Effector CD4-positive, alpha-beta T cell (primary cell): ENCODE results near the gene RAD51AP2. TPM values are rescaled to one million over a fixed set of nuclear protein-coding genes. Genes with fewer than 3 reads are reported as not detected.
"Not testable (repeated sequence)": the region's sequence is repeated elsewhere in the genome, so short reads cannot be mapped to it uniquely, and the experiment has no call there.

ENCODE experiments used
- DNase-seq: peaks from one replicate; pipeline ENCODE4 v3.0.0-alpha.2; 2020
- total RNA-seq: gene quantifications from one replicate; lab custom pipeline; 2026; lab: John Stamatoyannopoulos, UW

Gene RAD51AP2
- not detected for total RNA-seq

DNA sequence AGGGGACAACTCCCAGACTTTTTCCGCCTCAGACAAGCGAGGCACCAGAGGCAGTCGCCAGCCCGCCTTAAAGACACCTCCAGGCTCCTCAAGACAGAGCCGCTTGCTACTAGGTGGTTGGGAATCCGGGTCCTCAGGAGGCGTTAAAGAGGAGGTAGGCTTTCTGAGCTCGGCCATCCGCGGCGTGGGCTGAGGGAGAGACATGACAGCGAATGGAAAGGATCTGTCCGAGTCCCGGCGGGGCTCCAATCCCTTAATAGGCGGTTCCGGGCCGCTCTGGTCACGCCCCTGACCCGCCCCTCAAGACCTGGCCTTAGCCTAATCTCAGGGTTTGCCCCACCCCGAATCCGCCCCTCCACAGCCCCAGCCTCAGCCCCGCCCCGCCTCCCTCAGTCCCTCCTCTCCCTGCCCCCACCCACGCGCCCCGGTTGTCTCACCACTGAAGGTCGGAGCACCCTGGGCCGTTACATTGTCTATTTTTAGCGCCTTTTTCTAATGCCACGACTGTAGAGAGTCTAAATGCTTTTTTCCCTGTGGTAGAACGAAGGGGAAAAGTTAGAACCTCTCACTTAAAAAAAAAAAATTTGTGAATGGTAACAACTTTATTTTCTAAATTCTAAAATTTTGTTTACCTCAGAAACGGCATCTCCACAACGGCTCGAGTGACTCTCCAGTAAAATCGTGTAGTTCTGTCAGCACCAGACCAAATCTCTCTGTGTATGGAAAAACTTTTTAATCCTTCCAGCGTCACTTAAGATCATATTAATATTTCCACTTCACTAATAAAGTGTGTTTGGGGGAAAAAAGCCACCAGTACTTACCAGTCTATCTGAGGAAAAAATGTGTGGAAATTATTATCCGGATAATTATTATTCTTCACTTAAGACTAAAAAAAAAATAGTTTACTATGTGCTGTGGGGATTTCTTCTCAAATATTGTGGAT lies at the start of gene RAD51AP2:
Gene RAD51AP2 (minus strand): TSS at position 229 of the 943 bp plus-strand sequence. CDS start 25 bp downstream, at position 204.
- no peak for DNase-seq

DNA sequence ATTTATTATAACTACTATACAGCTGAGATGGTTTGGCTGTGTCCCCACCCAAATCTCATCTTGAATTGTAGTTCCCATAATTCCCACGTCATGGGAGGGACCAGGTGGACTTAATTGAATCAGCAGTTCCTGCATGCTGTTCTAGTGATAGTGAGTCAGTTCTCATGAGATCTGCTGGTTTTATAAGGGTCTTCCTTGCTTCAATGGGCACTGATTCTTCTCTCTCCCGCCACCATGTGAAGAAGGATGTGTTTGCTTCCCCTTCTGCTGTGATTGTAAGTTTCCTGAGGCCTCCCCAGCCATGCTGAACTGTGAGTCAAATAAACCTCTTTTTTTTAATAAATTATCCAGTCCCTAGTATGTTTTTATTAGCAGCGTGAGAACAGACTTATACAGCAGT lies 47.5 kb upstream of the RAD51AP2 start:
- not testable (repeated sequence) for DNase-seq

GRCh38 chr2:17558878-17559277 lies 40.6 kb upstream of the RAD51AP2 start:
- no peak for DNase-seq

DNA sequence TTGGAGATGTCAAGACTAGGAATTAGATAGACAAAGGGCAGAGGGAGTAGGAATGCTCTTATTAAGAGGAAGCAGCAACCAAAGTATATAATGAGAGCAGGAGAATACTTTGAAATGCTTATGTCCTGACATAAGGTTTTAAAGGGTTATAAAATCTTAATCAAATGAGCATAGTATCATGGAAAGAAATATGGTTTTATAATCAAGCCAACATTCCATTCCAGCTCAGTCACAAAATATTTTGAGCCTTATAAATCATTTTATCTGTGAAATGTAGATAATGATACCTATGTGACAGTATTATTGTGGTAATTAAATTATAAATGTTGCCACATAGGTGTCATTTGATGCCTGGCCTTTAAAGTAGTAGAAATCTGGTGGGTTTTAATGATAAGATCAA lies 39.8 kb upstream of the RAD51AP2 start:
- no peak for DNase-seq

GRCh38 chr2:17557596-17557995 lies 39.4 kb upstream of the RAD51AP2 start:
- no peak for DNase-seq

- no peak for DNase-seq
These were observed 36.9 kb upstream of the RAD51AP2 start for GRCh38 chr2:17555150-17555549.

- DNase-seq = no peak
These were observed 32.7 kb upstream of the RAD51AP2 start for GRCh38 chr2:17550907-17551306.

DNA sequence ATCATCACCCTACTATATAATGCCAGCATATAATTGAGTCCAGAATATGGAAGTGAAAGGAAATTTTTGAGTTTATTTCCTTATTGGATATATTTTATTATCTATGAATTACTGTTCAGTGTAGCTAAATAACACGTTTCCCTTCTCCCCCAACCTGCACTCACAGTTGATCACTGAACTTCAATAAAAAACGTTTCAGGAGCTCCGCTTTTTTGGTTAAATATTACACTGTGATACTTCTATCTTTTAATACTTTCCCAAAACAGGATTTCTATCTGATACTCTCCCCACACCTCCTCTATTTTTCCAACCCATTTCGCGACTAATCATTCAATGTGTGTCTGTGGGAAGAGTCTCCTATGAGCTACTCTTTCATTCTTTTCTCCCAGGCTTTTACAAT lies 29.5 kb upstream of the RAD51AP2 start:
- DNase-seq = no peak

GRCh38 chr2:17547237-17547636 lies 29.0 kb upstream of the RAD51AP2 start:
- no peak for DNase-seq

GRCh38 chr2:17545680-17546613 lies 27.7 kb upstream of the RAD51AP2 start:
- DNase-seq = no peak

- DNase-seq = no peak
These were observed 26.0 kb upstream of the RAD51AP2 start for GRCh38 chr2:17544256-17544655.

- no peak for DNase-seq
These were observed 25.6 kb upstream of the RAD51AP2 start for GRCh38 chr2:17543848-17544247.

GRCh38 chr2:17543131-17543660 lies 25.0 kb upstream of the RAD51AP2 start:
- no peak for DNase-seq

GRCh38 chr2:17542471-17542870 lies 24.2 kb upstream of the RAD51AP2 start:
- no peak for DNase-seq

GRCh38 chr2:17541531-17541950 lies 23.3 kb upstream of the RAD51AP2 start:
- no peak for DNase-seq

DNA sequence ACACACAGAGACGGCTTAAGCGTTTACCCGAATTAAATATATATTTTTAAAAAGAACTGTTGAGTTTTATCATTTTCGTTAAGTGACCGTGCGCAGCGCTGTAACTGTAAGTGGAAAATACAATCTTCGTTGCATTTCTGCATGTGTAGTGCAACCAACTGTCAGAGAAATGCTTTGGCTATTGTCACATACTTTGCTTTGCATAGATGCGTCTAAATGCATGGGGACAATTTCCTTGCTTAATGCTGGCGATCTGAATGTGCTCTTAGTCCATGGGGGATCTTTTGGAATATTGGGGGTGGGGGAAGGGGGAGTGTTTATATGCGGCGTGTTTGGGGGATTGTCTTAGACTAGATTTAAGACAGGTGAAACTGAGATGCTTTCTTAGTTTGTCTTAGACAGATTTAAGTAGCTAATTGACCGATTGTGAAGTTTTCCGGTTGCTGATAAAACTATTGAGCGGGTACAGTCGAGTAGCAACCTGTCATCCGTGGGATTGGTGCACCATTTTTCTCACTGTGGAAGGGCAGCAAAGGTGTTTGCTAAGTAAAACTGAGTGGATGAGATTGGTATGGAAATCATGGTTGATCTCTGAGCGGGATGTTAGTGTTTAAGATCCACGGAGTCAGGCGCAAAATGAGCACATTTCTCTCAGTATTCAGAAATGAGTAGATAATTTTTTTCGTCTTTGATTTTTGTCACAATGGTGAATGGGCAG lies 22.7 kb upstream of the RAD51AP2 start:
- no peak for DNase-seq

- DNase-seq = no peak
These were observed 22.0 kb upstream of the RAD51AP2 start, which contains the start of gene VSNL1 for GRCh38 chr2:17540093-17540812. VSNL1 (plus strand) TSS chr2:17540696; CDS start chr2:17592075, 51,379 bp downstream.

- DNase-seq = no peak
These were observed 21.4 kb upstream of the RAD51AP2 start for GRCh38 chr2:17539611-17540092.

DNA sequence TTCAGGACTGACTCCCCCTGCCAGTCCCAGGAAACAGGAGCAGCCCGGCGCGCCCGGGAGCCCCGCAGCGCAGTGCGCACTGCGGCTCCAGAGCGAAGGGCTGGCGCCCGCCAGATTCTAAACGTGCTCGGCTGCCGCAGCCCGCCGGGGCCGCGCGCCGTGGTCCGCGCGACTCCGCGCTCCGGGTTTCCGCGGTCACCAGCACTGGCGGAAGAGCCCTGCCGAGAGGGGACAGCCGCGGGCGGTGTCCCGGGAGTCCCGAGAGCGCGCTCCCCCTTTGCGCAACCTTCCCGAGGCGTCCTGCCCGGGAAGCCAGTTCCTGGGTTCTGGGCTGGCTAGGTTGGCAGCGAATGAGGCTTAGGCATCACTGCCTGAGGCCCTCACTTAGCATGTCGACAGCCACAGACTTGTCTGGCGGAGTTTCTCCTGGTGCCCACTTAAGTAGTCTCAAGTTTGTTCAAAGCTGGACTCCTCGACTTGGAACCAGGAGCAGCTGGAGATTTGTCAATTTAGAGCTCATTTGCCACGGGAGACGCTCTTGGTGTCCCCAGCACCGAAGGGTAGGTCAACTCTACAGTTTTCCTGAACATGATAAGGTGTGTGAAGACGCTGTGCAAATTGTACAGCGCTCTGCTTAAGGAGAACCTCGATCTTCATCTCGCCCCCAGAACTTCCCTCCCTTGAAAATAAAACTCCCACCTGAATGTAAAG lies 20.8 kb upstream of the RAD51AP2 start:
- no peak for DNase-seq

DNA sequence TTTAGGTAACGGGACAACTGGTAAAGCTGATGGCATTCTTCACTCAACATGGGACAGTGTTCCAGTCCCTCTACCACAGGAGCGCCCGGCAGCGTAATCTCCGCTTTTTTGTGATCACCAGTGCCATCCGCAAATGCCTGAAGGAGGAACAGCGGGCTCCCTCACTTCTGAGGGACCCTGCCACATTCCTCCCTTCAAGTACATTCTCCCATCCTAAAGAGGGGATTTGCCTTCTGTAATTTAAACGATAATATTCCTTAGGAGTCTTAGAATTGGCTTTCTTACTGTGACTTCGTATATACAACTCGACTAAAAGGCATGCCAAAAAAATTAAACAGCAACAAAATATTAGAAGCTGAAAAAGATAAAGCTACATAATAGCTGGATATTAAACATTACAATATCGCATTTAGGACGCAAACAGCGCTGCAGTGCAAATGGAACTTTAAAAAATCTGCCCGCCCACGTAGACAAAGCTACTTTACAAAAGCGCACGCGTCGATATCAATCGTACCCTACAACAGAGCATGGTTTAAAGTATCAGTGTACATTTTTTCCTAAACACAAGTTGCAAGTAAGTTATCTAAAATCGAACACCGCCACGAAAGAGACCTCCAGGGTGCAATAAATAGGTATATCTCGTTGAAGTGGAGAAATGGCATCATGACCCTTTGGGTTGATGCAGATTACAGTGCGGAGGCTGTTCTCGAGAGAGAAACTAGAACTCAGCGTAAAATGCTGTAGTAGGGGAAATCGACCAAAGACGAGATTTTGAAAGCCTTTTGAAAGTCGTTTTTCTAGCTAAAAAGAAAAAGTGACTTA lies 20.0 kb upstream of the RAD51AP2 start:
- no peak for DNase-seq
